HG03558 (cell line): ENCODE measurements around the gene ARSD.
"Not testable (repeated sequence)": the region's sequence is repeated elsewhere in the genome, so short reads cannot be mapped to it uniquely, and the experiment has no call there.

Source experiments
- ATAC-seq: cut with Tn5 transposase; IDR thresholded peaks from one replicate; pipeline ENCODE4 v1.9.1; 2021; ENCODE audit warnings: moderate number of reproducible peaks; ENCODE audit not compliant: unreplicated experiment; ENCODE audit errors: extremely low read depth

ARSD gene

GRCh38 chrX:2897690-2898623 is 31.2 kb downstream of the ARSD start:
- ATAC-seq, result not testable (repeated sequence)

DNA sequence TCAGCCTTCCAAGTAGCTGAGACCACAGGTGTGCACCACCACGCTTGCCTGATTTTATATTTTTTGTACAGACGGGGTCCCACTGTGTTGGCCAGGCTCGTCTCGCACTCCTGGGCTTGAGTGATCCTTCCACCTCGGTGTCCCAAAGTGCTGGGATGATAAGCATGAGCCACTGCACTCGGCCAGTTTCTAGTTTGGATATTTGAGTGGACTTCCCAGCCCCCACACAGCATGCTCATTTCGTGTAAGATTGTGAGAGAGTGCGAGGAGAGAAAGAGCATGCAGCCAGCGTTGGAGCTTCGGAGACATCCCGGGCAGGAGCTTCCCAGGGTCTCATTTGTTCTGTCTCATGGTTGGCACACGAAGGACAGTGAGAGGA is 31.8 kb downstream of the ARSD start:
- ATAC-seq, result no peak

DNA sequence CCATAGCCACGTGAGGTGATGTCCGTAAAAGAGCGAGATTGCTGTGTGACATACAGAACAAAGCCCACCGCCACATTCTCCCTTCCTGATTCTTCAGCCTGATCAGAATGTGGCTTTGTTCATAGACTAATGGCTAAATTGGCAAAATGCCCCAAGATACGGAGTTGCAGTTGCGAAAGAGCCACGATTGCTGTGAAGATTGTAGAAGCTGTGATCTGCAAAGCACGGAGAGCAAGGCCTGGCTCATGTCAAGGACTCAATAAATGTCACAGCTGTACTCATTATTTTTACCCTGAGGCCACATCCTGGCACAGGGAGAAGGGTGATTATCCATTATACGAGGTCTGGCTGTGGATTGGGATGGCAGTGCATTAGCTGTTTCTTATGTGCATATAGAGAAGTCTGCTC is 34.2 kb downstream of the ARSD start:
- no peak for ATAC-seq

DNA sequence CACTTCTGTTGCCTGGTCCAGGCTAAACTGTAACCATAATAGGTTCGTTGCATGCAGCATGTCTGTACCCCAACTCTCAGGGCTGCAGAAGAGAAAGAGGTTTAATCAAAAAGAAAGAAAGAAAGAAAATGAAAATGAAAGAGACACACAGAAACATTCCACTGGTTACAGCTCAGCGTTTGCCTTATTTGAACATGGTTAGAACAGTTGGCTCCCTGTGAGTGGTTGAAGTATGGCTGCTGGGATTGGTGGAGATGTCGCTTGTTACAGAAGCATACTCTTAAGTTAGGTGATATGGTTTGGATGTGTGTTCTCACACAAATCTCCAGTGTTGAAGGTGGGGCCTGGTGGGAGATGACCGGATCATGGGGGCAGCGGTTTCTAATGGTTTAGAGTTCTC is 36.3 kb downstream of the ARSD start:
- ATAC-seq, result no peak

DNA sequence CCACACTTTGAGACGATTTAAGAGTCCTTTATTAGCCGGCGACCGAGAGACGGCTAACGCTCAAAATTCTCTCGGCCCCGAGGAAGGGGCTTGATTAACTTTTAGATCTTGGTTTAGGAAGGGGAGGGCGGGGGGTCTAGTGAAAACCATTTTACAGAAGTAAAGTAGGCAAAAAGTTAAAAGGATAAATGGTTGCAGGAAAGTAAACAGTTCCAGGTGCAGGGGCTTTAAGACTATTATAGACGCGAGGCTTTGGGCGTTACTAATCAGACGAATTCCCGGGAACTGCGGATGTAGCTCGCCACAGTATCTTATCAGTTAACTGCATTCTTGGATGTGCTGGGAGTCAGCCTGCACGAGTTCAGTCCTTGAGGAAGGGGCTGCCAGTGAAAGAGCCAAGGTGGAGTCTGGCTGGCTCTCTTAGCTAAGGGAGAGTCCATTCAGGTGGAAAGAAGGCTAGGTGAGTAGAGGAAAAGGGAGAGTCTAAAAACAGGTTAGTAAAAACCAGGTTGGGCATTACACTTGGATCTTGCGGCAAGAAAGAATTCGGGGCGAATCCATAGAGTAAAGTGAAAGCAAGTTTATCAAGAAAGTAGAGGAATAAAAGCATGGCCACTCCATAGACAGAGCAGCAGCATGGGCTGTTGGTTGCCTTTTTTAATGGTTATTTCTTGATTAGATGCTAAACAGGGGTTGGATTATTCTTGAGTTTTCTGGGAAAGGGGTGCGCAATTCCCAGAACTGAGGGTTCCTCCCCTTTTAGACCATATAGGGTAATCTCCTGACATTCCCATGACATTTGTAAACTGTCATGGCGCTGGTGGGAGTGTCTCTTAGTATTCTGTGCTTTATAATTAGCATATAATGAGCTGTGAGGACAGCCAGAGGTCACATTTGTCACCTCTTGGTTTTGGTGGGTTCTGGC is 38.3 kb downstream of the ARSD start:
- not testable (repeated sequence) for ATAC-seq

- not testable (repeated sequence) for ATAC-seq
Measured at GRCh38 chrX:2889706-2890490, 39.2 kb downstream of the ARSD start.

DNA sequence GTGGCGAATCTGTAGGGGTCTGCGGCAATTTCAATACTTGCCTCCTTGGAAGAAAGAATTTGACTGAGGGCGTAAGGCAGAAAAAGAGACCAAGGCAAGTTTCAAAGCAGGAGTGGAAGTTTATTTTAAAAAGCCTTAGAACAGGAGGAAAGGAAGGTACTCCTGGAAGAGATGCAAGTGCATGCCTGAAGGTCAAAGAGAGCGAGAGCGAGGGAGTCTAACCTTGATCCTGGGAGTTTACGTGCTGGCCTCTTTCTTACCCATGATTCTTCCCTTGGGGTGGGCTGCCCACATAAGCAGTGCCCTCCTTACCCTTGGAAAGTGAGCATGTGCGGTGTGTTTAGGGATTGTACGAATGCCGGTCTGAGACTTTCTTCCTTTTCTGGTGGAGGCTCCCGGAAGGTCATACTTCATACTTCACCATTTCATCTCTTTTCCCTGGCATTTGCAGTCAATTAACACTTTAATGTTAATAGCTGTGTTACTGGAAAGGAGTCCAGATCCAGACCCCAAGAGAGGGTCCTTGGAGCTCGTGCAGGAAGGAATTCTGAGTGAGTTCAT is 40.0 kb downstream of the ARSD start:
- ATAC-seq, result no peak

DNA sequence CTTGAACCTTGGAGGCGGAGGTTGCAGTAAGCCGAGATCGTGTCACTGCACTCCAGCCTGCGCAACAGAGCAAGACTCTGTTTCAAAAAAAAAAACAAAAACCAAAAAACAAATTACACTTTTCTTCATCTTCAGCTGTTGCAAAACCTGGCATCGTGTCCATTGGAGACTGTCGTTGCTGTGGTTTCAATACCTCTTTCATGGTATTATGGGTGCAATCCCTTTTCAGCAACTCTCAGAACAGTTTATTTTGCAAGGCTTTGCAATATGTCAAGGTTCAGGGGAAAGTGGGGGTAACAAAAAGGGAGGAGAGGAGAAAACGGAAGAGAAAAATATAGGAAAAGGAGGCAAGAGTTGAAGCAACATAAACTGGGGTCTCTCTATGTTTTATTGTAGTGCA is 40.8 kb downstream of the ARSD start:
- ATAC-seq, result no peak

DNA sequence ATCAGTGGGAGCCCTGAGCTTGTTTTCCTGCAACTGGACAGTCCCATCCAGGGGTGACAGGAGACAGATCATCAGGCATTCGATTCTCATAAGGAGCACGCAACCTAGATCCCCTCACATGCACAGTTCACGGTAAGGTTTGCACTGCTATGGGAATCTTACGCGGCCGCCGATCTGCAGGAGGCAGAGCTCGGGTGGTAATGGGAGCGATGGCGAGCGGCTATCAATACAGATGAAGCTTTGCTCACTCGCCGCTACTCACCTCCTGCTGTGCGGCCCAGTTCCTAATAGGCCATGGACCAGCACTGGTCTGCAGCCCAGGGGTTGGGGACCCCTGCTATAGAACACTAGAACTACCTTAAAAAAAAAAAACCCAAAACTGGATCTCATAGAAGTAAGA is 45.4 kb downstream of the ARSD start:
- ATAC-seq, result no peak

DNA sequence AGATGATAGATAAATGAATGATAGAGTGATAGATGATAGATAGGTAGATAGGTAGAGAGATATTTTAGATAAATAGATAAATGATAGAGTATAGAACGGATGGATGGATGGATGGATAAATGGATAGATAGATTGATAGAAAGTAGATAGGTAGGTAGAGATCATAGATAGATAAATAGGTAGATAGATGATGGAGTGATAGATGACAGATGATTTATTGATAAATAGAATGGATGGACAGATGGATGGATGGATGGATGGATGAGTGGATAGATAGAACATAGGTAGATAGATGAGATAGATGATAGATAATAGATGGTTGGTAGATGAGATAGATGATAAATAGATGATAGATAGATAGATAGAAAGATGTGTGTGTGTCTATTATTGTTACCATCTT is 49.5 kb downstream of the ARSD start:
- no peak for ATAC-seq

DNA sequence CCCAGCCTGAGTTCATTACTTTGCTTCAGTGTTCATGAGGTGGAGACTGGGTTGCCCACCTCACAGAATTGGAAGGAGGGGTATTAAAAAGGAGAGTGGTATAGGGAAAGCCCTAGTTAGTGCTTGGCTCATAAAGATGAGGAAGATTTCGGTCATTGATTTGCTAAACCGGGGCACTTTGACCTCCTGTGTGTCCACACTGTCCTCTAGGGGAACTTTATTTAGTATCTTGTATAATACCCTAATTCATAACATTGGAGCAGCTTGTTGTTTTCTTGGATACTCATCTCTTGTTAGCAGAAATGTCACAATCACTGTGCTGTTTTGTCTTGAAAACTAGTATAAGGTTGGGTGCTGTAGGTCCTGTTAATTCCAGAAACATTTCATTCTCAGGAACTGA is 50.6 kb downstream of the ARSD start:
- no peak for ATAC-seq

DNA sequence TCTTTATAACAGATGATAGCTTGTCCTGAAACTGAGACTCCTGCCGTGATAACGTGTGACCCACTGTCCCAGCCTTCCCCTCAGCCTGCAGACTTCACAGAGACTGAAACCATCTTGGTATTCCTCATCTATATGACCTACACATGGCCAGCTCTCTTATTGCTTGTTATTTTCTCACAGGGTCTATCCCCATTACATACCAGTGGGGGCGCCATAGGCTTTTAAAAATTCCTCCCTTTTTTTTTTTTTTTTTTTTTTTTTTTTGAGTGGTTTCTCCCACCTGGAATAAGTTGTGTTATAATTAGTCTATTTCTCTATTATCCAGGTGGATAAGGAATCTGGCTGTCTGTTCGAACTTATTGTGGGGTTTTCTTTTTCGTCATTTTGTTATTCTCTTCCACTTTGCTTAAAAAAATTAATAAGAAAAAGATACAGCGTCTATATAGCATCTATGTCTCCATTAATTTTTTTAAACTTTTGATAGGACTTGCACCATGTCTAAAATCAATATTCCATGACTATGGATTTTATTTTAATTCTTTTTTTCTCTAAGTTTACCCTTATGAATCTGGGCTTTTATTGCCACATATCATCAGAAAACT is 53.2 kb downstream of the ARSD start:
- no peak for ATAC-seq

DNA sequence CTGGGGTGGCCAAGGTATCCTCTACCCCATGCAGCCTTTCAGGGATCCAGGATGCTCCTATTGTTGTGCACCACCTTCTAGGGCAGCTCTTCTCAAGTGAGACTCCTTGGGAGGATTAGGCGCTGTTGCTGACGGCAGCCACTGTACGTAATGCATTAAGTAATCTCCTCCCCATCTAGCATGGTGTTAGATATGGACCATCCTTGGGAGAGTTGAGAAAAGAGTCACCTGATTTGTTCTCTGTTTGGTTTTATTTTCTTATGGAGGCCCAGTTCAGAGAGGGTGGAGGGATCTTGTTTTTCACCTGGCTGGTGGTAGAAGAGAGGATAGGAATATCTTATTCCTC is 54.0 kb downstream of the ARSD start:
- ATAC-seq, result no peak

GRCh38 chrX:2874222-2875135 is 54.7 kb downstream of the ARSD start:
- ATAC-seq, result no peak

DNA sequence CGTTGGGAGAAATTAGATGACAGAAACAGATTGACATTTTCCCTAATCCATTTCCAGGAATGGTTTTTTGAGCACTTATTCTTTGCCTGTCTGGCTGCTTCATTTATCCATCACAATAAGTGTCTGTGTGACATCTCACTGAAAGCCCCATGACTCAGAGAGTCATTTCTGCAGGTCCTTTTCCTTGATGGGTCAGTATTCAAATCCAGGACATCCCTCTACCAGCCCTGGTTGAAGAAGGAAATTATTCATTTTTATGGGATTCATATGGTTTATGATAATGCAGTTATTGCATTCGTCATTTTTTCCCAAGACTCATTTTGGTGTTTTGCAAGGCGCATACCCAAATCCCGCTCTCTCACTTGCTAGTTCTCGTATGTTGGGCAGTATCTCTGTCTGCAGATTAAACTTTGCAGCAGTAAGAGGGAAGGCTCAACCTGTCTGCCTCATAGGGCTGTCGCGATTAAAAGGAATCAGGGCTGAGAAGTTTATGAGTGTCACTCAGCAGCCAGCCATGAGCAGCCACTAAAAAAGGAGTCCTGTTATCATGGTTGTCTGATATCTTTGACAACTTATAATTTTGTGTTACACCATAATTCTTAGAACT is 56.4 kb downstream of the ARSD start:
- ATAC-seq, result no peak

DNA sequence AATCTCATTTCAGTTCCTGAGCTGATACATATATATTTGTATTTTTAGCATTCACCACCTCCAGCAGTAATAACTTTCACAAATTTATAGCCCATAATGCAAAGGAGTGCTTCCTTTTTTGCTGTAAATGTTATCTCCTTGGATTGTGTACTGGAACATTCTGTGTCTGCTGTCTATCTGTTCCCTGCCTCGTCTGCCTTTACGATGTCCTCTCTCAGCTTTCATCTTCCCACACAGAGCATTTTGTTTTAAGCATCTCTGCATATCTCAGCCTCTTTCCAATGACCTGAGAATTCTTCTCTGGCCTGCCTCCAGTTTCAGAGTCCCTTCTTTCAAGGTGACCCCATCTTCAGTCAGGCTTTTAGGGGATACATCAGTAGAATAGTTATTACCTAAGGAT is 57.3 kb downstream of the ARSD start:
- no peak for ATAC-seq

- no peak for ATAC-seq
Measured at GRCh38 chrX:2870650-2871049, 58.5 kb downstream of the ARSD start.

DNA sequence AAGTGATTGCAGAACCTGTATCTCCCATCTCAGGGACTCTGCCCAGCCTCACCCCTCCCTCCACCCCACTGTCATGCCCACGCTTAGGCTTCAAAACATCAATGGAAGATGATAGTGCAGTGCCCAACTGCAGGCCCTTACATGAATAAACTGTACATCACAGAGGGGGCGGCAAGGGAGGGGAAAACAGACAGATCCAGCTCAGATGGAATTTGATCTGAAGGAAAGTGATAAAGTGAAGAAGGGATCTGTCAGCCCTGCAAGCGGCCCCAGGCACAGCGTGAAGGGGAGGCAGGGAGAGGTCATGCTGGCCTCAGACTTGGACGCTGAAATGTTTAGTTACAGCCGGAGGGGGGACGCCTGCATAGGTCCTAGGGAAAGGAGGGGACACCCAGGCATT is 61.9 kb downstream of the ARSD start:
- ATAC-seq, result no peak
